Glutamatergic neuron (in vitro differentiated cells): ENCODE results near the gene DIDO1. TPM values are rescaled to one million over a fixed set of nuclear protein-coding genes. Genes with fewer than 3 reads are reported as not detected.

Source experiments
- DNase-seq: peaks from one replicate; pipeline ENCODE4 v3.0.0; 2022
- H3K27ac Mint-ChIP-seq: one replicate; pipeline ENCODE4 v1.8.0; 2020; ENCODE audit warnings: mild to moderate bottlenecking, mixed read lengths, inconsistent platforms; ENCODE audit not compliant: unreplicated experiment
- H3K27me3 Mint-ChIP-seq: one replicate; pipeline ENCODE4 v1.8.0; 2020; ENCODE audit warnings: mild to moderate bottlenecking, moderate library complexity, mixed read lengths, inconsistent platforms; ENCODE audit not compliant: unreplicated experiment
- H3K36me3 Mint-ChIP-seq: one replicate; pipeline ENCODE4 v1.8.0; 2020; ENCODE audit warnings: mild to moderate bottlenecking, mixed read lengths, inconsistent platforms; ENCODE audit not compliant: unreplicated experiment
- H3K4me1 Mint-ChIP-seq: one replicate; pipeline ENCODE4 v1.8.0; 2020; ENCODE audit warnings: mild to moderate bottlenecking, low read depth, mixed read lengths, inconsistent platforms; ENCODE audit not compliant: unreplicated experiment
- H3K4me3 Mint-ChIP-seq: one replicate; pipeline ENCODE4 v1.8.0; 2020; ENCODE audit warnings: mild to moderate bottlenecking, mixed read lengths, inconsistent platforms; ENCODE audit not compliant: unreplicated experiment
- H3K9me3 Mint-ChIP-seq: one replicate; pipeline ENCODE4 v1.8.0; 2020; ENCODE audit warnings: mild to moderate bottlenecking, moderate library complexity, mixed read lengths, inconsistent platforms; ENCODE audit not compliant: unreplicated experiment
- CTCF ChIP-seq: fragments of 200-600 bp; sonication (generic); IDR thresholded peaks from one replicate; pipeline ENCODE4 v1.5.0; 2021; ENCODE audit not compliant: partially characterized antibody, unreplicated experiment
- total RNA-seq: library from RNA; stranded (reverse); fragmentation: NEBNext Ultra II Directional; extraction: Animal tissue kit (Norgen Biotek cat#: 25700); gene quantifications from one replicate; pipeline ENCODE4 v1.2.1, GENCODE V29; 2021; ENCODE audit not compliant: unreplicated experiment

Gene DIDO1
- total RNA-seq, 1 donor from 2014 or later, result 77.8 TPM

- peaks cover 18% of the 10 kb centered on the region for H3K9me3 Mint-ChIP-seq
- H3K27me3 Mint-ChIP-seq, result peaks cover 9% of the 10 kb centered on the region
- no peak for TF ChIP-seq CTCF
- no peak for DNase-seq
- peak overlapping the region; percentile 20 for H3K4me3 Mint-ChIP-seq
- no peaks in the 10 kb centered on the region for H3K36me3 Mint-ChIP-seq
- no peak overlapping the region for H3K27ac Mint-ChIP-seq
- H3K4me1 Mint-ChIP-seq, result peaks cover 47% of the 10 kb centered on the region
These were observed 29.8 kb downstream of the DIDO1 start for GRCh38 chr20:62896526-62896925.

DNA sequence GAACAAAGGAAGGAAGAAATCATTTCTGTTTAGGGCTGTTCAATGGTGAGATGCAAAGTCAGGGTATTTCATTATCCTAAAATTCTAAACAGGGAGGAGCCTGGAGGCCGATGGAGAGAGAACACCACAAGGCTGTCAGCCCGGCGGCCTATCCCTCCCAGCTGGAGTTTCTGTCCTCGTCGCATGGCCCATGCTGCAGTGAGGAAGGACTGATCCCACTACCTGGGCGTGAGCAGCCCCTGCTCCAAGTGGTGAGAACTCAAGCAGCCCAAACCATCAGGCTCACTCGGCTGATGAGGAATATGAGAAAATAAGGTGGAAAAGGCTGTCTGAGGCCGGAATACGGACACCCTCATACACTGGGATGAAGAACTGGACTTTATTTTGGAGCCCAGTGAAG lies 30.8 kb downstream of the DIDO1 start:
- H3K27ac Mint-ChIP-seq, result no peak overlapping the region
- no peak for DNase-seq
- peaks cover 9% of the 10 kb centered on the region for H3K27me3 Mint-ChIP-seq
- H3K36me3 Mint-ChIP-seq, result no peaks in the 10 kb centered on the region
- H3K9me3 Mint-ChIP-seq, result peaks cover 19% of the 10 kb centered on the region
- no peak for TF ChIP-seq CTCF
- H3K4me3 Mint-ChIP-seq, result no peak overlapping the region
- peaks cover 48% of the 10 kb centered on the region for H3K4me1 Mint-ChIP-seq

DNA sequence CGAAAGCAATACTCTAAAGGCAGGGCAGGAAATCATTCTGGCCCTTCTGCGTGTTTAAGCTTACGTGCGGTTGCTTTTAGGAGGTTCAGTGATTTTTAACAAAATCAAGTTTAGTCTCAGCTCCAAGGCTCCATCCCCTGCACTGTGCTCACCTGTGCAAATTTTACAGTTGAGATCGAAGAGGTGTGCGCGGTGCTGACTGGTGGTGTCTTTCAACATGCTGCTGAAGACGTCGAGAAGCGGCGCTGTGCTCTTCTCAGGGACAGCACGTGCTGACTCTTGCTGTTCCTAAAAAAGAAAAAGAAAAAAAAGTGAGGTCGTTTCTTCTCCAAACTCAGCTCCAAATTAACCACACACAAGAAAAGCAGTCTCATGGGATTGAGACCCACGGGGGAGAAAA lies 32.0 kb downstream of the DIDO1 start:
- DNase-seq, result no peak
- Mint-ChIP-seq H3K9me3 (peaks cover 18% of the 10 kb centered on the region), H3K27ac (no peak overlapping the region), H3K36me3 (no peaks in the 10 kb centered on the region), H3K4me1 (peaks cover 42% of the 10 kb centered on the region), H3K4me3 (no peak overlapping the region), H3K27me3 (peaks cover 7% of the 10 kb centered on the region)
- TF ChIP-seq CTCF, result no peak

GRCh38 chr20:62893700-62894099 lies 32.6 kb downstream of the DIDO1 start:
- Mint-ChIP-seq H3K27ac (no peak overlapping the region), H3K27me3 (peaks cover 6% of the 10 kb centered on the region), H3K36me3 (no peaks in the 10 kb centered on the region), H3K9me3 (peaks cover 14% of the 10 kb centered on the region), H3K4me3 (no peak overlapping the region), H3K4me1 (peaks cover 36% of the 10 kb centered on the region)
- no peak for TF ChIP-seq CTCF
- no peak for DNase-seq

- no peak overlapping the region for H3K4me3 Mint-ChIP-seq
- no peaks in the 10 kb centered on the region for H3K36me3 Mint-ChIP-seq
- TF ChIP-seq CTCF, result no peak
These were observed 33.7 kb downstream of the DIDO1 start for GRCh38 chr20:62892348-62893304.

More at GRCh38 chr20:62892348-62893304, 33.7 kb downstream of the DIDO1 start:
- H3K9me3 Mint-ChIP-seq, result peaks cover 9% of the 10 kb centered on the region
- no peak for DNase-seq
- H3K4me1 Mint-ChIP-seq, result peaks cover 26% of the 10 kb centered on the region
- H3K27me3 Mint-ChIP-seq, result peaks cover 9% of the 10 kb centered on the region
- H3K27ac Mint-ChIP-seq, result no peak overlapping the region
